Measurements from ENCODE around the gene CDC14B.

- TF ChIP-seq, protein P1, sequence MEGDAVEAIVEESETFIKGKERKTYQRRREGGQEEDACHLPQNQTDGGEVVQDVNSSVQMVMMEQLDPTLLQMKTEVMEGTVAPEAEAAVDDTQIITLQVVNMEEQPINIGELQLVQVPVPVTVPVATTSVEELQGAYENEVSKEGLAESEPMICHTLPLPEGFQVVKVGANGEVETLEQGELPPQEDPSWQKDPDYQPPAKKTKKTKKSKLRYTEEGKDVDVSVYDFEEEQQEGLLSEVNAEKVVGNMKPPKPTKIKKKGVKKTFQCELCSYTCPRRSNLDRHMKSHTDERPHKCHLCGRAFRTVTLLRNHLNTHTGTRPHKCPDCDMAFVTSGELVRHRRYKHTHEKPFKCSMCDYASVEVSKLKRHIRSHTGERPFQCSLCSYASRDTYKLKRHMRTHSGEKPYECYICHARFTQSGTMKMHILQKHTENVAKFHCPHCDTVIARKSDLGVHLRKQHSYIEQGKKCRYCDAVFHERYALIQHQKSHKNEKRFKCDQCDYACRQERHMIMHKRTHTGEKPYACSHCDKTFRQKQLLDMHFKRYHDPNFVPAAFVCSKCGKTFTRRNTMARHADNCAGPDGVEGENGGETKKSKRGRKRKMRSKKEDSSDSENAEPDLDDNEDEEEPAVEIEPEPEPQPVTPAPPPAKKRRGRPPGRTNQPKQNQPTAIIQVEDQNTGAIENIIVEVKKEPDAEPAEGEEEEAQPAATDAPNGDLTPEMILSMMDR (conservative IDR thresholded peaks at IDR 0.05; ENCODE audit: low read depth, low read length) = no peak
- TF ChIP-seq EZH2 (IDR thresholded peaks at IDR 0.05; ENCODE audit: borderline replicate concordance, low read depth, low read length, poor library complexity, severe bottlenecking) = no peak
These were observed 135.8 kb downstream of the CDC14B start for GRCh38 chr9:96483733-96484390.

All from A673 (cell line).